Measurements from ENCODE around the gene MPL.
"Not testable (repeated sequence)": the region's sequence is repeated elsewhere in the genome, so short reads cannot be mapped to it uniquely, and the experiment has no call there.

Gene MPL

DNA sequence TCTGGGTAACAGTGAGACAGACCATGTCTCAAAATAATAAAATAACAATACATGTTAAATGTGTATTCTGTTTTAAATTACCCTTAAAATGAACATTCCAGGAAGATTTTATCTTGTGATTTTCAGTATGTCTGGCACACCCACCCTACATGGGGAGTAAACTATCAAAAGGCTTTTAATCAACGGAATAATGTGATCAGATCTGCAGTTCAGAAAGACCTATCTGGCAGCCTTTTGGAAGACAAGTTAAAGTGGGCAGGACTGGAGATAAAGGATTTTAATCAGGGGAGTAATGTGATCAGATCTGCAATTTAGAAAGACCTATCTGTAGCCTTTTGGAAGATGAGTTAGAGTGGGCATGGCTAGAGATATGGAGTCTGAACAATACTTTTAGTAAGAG, 41.9 kb downstream of the MPL start:
- no peak for DNase-seq (ENCODE audit: low read depth)

DNA sequence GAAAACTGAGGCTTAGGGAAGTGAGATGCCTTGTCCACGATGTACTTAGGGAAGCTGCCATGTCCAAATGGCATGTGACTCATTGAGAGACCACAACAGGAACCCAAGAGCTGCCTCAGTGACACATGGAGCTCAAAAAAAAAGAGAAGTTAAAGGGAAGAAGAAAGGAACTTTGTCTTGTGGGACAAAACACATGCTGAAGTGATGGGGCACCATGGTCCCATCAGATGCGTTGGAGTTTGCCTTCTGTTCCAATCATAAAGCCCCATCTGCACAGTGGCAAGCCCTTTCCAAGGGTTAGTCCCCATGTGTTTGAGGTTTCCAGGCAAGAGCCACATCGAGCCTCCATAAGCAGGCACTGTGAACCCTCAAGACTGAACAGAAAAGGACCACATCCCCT, 44.0 kb downstream of the MPL start:
- DNase-seq (ENCODE audit: low read depth) = no peak

DNA sequence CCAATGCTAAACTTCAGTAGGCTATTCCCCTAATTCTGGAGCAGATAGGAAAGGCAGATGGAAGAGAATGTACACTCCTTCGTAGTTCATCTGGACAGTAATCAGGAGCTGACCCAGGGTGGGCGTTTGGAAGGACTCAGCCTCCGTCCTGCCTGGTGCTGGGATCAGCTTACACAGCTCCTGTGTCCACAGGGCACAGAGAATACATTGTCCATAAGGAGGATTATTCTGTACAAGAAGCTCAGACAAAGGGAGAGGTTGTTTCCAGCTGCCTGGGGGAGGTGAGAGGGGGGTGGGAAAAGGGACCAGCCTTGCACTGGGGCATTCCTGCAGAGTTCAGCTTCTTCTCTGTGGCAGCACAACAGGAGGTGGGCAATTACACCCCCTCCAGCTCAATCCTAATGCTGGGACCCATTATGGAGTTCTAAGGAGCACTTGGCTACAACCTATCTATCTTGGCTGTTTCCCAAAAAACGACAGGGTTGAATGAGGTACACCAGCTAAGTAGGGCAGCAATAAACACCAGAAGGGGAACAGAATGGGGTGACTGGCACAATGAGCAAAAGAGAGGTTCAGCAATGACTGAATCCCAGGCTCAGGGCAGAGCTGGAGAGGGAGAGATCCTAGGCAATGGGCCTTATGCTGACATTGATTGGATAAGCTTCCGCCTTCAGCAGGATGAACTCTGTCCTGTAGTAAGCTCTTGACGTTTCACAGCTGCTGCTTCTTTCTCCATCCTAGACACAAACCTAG, 44.6 kb downstream of the MPL start:
- no peak for DNase-seq (ENCODE audit: low read depth)

DNA sequence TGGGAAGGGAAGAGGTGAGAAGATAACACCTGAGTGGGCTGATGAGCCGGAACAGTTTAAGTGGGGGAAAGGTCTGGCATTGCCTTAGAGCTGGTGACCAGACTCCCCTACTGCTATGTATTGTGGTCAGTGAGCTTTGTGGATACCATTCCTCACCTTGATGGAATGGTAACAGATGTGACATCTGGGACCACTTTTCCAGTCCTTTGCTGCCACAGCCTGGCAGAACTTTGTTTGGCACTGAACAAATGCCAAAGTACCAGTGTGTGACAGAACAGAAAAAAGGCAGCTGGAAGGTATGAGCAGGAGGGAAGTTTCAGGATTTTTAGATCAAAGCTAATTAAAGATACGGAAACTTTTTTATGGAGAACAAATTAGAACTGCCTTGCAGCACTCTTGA, 45.8 kb downstream of the MPL start:
- DNase-seq (ENCODE audit: low read depth) = no peak

DNA sequence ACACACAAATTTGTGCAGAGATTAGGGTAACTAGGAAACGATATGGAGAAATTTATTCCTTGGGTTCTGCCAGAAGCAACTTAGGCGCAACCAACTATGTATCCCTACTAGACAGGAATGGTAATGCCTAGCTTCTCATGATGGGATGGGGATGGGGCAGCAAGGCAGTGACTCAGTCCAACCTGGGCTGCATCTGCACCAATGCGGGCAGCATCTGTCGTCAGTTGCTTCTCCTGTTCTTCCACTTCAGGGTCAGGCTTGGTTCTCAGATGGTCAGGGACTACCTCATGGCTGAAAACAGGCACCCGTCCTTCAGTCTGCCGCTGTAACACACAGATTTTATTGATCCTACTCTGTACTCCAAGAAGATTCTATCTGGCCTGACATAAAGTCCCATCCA, 49.1 kb downstream of the MPL start:
- DNase-seq (ENCODE audit: low read depth) = no peak

DNA sequence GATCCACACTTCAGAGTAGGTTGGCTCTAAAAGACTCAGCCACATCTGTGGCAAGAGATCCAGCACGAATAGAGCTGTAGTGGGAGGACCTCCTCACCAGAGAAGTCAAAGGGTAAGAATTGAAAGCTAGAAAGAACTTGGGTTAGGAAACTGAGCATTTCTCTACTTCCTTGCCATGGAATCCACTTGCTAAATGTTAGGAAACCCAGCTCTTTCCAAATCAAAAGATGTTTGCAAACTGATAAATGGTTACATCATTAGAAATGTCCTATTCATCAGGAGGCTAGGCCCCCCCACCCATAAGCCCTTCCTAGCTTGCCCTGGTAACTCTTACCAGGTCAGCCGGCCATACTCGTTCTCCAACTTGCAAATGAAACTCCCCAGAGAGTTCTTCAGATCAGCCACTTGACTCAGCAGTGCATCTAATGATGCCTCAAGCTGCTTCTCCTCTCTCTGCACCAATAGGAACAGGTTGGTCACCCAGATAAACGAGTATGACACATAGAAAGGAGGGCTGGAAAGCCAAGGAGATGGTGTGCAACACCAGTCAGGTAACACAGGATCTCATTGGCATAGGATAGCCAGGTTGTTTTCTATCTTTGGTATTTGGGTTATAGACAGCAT, 50.5 kb downstream of the MPL start:
- no peak for DNase-seq (ENCODE audit: low read depth)

DNA sequence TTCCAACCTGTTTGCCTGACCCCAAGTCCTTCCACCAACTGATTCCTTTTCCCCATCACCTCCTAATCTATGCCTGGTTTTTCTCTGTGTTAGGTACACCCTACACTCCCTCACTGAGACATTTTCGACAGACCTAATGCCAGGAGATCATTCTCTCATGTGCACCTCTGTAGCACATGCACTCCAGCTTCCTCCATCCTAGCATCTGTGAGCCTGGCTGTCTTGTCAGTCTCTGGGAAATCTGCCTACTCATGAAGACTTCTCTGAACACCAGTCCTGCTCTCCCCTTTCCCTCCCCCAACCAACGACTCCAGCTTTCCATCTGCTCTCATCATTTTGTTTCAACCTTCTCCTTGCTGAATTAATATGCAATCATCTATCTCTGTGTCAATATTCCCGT, 51.0 kb downstream of the MPL start:
- no peak for DNase-seq (ENCODE audit: low read depth)

DNA sequence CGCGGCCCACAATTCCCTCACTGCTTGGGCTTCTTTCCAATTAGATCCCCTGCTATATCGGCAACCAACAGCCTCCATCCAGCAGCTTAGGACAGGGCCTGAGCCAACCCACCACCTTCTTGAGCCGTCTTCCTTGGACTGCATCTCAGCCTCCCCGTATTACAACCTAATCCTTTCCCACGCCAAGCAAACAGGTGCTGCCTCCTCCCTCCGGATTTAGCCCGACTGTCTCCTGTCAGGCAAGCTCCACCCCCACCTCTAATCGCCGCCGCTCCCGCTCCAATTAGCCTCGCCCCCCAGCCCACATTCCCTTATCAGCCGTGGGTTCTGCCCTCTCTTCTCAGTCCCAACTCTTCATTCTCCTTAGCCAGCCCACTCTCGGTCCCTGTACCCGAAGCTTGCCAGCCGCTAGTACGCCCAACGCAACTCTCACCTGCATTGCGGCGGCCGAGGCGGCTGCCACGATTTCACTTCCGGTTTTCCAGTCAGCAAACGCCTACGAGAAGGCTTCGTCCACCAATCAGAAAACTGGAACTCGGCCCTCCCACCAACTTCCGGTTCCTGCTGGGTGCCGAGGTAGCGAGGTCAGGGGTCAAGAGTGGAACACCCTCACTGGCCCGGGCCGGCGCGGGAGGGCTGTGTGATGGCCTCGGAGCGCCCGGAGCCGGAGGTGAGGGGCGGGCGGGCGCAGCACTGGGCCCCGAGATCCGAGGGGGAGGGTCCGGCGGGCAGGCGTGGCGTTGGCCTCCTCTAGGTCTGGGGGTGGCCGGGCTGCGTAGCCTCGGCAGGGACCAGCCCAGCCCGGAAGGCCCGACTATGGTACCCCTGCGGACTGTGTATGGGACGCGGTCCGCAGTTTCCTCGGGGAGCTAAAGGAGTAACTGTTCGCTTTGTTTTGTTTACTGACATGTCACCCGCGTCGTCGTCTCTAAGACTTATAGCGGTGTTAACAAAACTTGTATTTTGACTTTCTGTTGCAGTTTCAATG, 52.0 kb downstream of the MPL start, which contains the start of the genes MED8 and SZT2:
MED8 (minus strand) TSS at position 475 of the 988 bp plus-strand sequence; CDS start at position 439, 36 bp downstream.
SZT2 (plus strand) TSS at position 574 of the 988 bp plus-strand sequence; CDS start at position 644, 70 bp downstream.
- peak; percentile 89 for DNase-seq (ENCODE audit: low read depth)

DNA sequence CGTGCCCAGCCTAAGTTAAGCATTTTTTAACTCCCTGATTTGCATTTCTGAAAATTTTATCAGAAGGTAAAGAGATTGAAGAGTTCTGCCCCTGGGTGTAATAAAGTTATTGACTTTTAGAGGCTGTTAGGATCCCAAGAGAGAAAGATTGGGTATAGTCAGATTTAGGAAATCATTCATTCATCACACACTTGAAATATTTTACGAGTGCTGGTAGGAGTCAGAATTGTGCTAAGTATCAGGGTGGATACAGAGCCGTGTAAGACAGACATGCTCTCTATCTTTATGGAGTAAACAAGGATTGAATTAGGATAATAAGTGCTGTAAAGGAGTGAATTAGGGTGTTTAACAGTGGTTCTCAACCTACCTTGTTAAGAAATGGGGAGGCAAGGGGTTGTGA, 55.1 kb downstream of the MPL start:
- no peak for DNase-seq (ENCODE audit: low read depth)

DNA sequence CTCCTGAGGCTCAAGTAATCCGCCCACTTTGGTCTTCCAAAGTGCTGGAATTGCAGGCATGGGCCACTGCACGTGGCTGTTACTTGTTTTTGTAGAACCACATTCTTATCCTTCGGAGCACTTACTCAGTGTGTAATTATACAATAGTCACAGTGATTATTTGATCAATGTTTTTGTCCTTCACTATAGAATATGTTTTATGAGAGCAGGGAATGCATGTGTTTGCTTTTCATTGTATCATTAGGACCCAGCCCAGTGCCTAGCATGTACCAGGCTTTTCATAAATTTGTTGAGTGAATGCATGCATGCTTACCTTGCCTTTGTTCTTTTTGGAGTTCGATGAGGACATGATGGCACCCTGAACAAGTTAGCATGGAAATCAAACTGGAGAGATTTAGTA, 57.9 kb downstream of the MPL start:
- no peak for DNase-seq (ENCODE audit: low read depth)

DNA sequence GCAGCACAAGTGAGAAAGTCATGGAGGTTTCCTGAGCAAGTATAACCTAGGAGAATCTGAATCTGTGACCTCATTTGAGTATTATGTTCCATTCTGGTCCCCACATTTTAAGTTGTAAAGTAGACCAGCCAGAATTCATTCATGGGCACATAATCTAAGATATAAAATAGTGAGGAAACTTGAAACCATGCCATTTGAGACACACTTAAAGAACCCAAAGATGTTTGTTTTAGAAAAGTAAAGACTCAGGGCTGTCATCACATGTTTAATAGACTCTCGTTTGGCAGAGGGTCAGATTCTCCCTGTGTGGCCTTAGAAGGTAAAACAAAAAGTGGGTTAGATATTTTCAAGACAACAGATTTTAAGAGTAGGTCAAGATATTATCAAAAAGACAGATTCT, 58.4 kb downstream of the MPL start:
- DNase-seq (ENCODE audit: low read depth) = no peak

DNA sequence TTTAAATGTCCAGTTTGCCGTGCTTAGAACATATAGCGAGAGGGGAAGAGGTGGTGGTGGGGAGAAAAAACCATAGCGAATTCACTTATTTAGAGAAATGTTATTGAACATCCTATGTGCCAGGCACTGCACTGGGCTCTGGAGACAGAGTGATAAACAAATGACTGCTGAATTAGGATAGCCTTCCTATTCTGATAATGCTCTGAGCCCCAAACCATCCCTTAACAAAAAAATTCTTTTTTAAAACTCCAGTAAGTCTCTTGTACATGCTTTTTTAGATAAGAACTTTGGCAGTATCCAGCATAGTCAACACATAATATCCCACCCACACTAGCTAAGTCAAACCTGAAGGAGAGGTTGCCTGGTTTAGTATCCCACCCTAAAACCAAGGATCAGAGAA, 60.6 kb downstream of the MPL start:
- no peak for DNase-seq (ENCODE audit: low read depth)

DNA sequence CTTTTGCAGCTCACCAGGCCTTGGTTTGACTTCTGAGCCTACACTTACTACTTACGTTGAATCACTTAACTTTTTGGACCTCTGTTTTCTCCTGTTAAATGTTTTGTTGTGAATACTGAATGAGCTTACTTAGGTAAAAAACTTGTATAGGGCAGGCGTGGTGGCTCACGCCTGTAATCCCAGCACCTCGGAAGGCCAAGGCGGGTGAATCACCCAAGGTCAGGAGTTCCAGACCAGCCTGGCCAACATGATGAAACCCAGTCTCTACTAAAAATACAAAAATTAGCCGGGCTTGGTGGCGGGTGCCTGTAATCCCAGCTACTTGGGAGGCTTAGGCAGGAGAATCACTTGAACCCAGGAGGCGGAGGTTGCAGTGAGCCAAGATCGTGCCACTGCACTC, 62.8 kb downstream of the MPL start:
- DNase-seq (ENCODE audit: low read depth) = not testable (repeated sequence)

DNA sequence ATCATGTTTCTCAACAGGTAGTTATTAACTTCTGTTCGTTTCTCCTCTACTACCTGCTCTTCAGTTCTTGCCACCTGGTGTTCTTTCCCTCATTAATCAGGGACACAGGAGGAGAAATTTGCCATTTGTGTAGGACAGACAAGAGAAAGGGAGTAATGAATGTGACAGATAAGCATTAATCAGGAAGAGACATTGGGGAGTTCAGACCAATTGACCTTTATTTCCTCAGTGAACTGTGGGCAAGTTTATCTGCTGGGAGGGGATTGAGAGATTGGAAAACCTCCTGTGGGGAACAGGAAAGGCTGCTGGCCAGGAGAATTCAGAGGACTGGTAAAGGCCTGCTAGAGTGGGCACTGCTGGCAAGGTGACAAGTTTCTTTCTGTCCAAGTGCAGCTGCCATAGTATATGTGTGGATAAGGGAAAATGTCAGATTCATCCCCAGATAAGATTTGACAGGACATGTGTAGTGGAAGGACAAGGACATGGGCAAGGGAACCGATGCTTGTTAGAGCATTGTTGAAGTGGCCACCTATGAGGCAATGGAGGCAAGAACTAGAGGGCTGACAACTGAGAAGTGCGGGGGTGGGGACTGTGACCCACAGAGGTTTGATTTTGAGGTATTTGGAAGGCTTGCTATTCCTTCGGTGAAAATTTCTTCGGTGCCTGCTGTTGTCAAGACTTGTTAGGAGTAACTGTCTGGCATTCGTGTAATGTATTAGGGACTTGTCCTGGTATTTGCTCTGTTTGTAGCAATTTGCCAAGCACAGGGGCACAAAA, 64.7 kb downstream of the MPL start:
- no peak for DNase-seq (ENCODE audit: low read depth)

Data from stimulated activated CD8-positive, alpha-beta memory T cell treated with anti-CD3 and anti-CD28 coated beads, Interleukin-12 subunit alpha, Interleukin-12 subunit beta, amount 100 ng/mL, for 1 hour (primary cell).